ACHN (cell line): ENCODE data around the gene PALLD.

Experiments
- DNase-seq: peaks from one replicate; pipeline ENCODE4 v3.0.0-alpha.2; 2015
- in situ Hi-C: cut with HindIII; loops from 2 replicates; pipeline ENCODE4 v1.10.0; 2017; ENCODE audit warnings: low sequenced_read_pairs, low pct_ligation_motif_present, low pct_unique_long_range_greater_than_20kb

Gene PALLD

GRCh38 chr4:168871632-168872031 lies 374.8 kb downstream of the PALLD start:
- in situ Hi-C loops, result no loop called here

GRCh38 chr4:168874083-168874482 lies 377.2 kb downstream of the PALLD start:
- no peak for DNase-seq
- in situ Hi-C loops, result no loop called here

More at GRCh38 chr4:168871632-168872031, 374.8 kb downstream of the PALLD start:
- no peak for DNase-seq

- in situ Hi-C loops, result no loop called here
These were observed 379.3 kb downstream of the PALLD start for GRCh38 chr4:168876106-168876505.

GRCh38 chr4:168877511-168878491 lies 380.9 kb downstream of the PALLD start:
- in situ Hi-C loops, result no loop called here
- DNase-seq, result peak; percentile 53

More at GRCh38 chr4:168876106-168876505, 379.3 kb downstream of the PALLD start:
- DNase-seq, result no peak

- DNase-seq, result peak; percentile 14
- in situ Hi-C loops, result no loop called here
These were observed 381.8 kb downstream of the PALLD start for GRCh38 chr4:168878623-168879022.

GRCh38 chr4:168879188-168879587 lies 382.3 kb downstream of the PALLD start:
- in situ Hi-C loops, result no loop called here
- no peak for DNase-seq

GRCh38 chr4:168880072-168880675 lies 383.3 kb downstream of the PALLD start:
- DNase-seq, result no peak
- in situ Hi-C loops, result no loop called here

GRCh38 chr4:168880811-168881595 lies 384.2 kb downstream of the PALLD start:
- in situ Hi-C loops, result no loop called here
- DNase-seq, result no peak

- in situ Hi-C loops, result no loop called here
- peak; percentile 40 for DNase-seq
These were observed 385.0 kb downstream of the PALLD start for GRCh38 chr4:168881781-168882420.

GRCh38 chr4:168882650-168883233 lies 385.9 kb downstream of the PALLD start:
- in situ Hi-C loops, result no loop called here

GRCh38 chr4:168883513-168883912 lies 386.7 kb downstream of the PALLD start:
- no peak for DNase-seq
- in situ Hi-C loops, result no loop called here

More at GRCh38 chr4:168882650-168883233, 385.9 kb downstream of the PALLD start:
- peak; percentile 21 for DNase-seq

- DNase-seq, result no peak
- in situ Hi-C loops, result no loop called here
These were observed 387.6 kb downstream of the PALLD start for GRCh38 chr4:168884251-168885124.

- no peak for DNase-seq
- in situ Hi-C loops, result no loop called here
These were observed 388.5 kb downstream of the PALLD start for GRCh38 chr4:168885400-168885799.

- DNase-seq, result peak; percentile 23
- in situ Hi-C loops, result no loop called here
These were observed 389.5 kb downstream of the PALLD start for GRCh38 chr4:168886351-168886750.

GRCh38 chr4:168887809-168888208 lies 391.0 kb downstream of the PALLD start:
- no peak for DNase-seq
- in situ Hi-C loops, result no loop called here

- in situ Hi-C loops, result no loop called here
- no peak for DNase-seq
These were observed 391.9 kb downstream of the PALLD start for GRCh38 chr4:168888715-168889215.

- in situ Hi-C loops, result no loop called here
- DNase-seq, result no peak
These were observed 394.2 kb downstream of the PALLD start for GRCh38 chr4:168891086-168891485.
